Panc1 (cell line): Measurements from ENCODE around the gene MINK1. TPM values are rescaled to one million over a fixed set of nuclear protein-coding genes. Genes with fewer than 3 reads are reported as not detected.
A peak's percentile ranks its signal among the peaks of the same experiment; 100 is the strongest.
"Not testable (repeated sequence)": the region's sequence is repeated elsewhere in the genome, so short reads cannot be mapped to it uniquely, and the experiment has no call there.

Experiments
- ATAC-seq: fragments of 200-7000 bp; cut with Tn5 transposase; 2 replicates; pipeline ENCODE4 v1.9.1; 2020; ENCODE audit warnings: mild to moderate bottlenecking, moderate library complexity
- BruUV-seq: library from RNA; stranded (reverse); fragments of 400-500 nt; replicated peaks from 2 replicates; lab custom pipeline; 2021; lab: Mats Ljungman, UMichigan
- CTCF ChIA-PET: fragments of 300-600 bp; sonication (Branson Sonifier 250); formaldehyde crosslinking; loops from one replicate; lab custom pipeline; 2022; ENCODE audit warnings: antibody characterized with exemption; lab: Charles Lee
- POLR2A ChIA-PET: fragments of 300-600 bp; sonication (Branson Sonifier 250); formaldehyde crosslinking; loops from one replicate; lab custom pipeline; 2022; ENCODE audit warnings: antibody characterized with exemption; lab: Charles Lee
- DNase-seq: peaks from one replicate; pipeline ENCODE4 v3.0.0-alpha.2; 2010; ENCODE audit warnings: low read depth, low spot score
- H3K27ac ChIP-seq: 2 replicates; pipeline ENCODE4 v1.5.1; 2011; ENCODE audit warnings: mild to moderate bottlenecking, low read length, inconsistent platforms
- H3K27me3 ChIP-seq: fragments of 200-500 bp; sonication (Bioruptor generic); 2 replicates; pipeline ENCODE4 v1.6.0; 2014; ENCODE audit warnings: low read length, inconsistent platforms; ENCODE audit not compliant: control insufficient read depth, insufficient read depth
- H3K36me3 ChIP-seq: fragments of 200-500 bp; sonication (Bioruptor generic); 2 replicates; pipeline ENCODE4 v1.5.1; 2014; ENCODE audit warnings: inconsistent platforms, mild to moderate bottlenecking, low read length, moderate library complexity; ENCODE audit not compliant: control insufficient read depth, insufficient read depth
- H3K4me1 ChIP-seq: 2 replicates; pipeline ENCODE4 v1.5.1; 2011; ENCODE audit warnings: inconsistent platforms, mild to moderate bottlenecking, low read length, moderate library complexity; ENCODE audit not compliant: control insufficient read depth, insufficient read depth
- H3K4me3 ChIP-seq, 2 experiments: 2 replicates each; pipeline ENCODE4 v1.5.1; 2011 to 2012; ENCODE audit warnings: low read depth in 2 of 2, low read length in 2 of 2, mild to moderate bottlenecking in 2 of 2, inconsistent platforms in 1 of 2, moderate library complexity in 1 of 2
- H3K9me3 ChIP-seq: fragments of 200-500 bp; sonication (Bioruptor generic); 2 replicates; pipeline ENCODE4 v1.5.1; 2014; ENCODE audit warnings: low read depth, mild to moderate bottlenecking, inconsistent platforms, low read length, moderate library complexity; ENCODE audit not compliant: control insufficient read depth, insufficient read depth
- POLR2AphosphoS5 ChIP-seq: IDR thresholded peaks from 2 replicates; pipeline ENCODE4 v1.6.1; 2012; ENCODE audit warnings: mild to moderate bottlenecking, low read depth, low read length, moderate library complexity
- SIN3A ChIP-seq: IDR thresholded peaks from 2 replicates; pipeline ENCODE4 v1.6.1; 2012; ENCODE audit warnings: low read depth, mild to moderate bottlenecking, low read length, moderate library complexity, borderline replicate concordance; ENCODE audit not compliant: insufficient read depth
- TCF7L2 ChIP-seq: IDR thresholded peaks from 2 replicates; pipeline ENCODE4 v1.6.1; 2011; ENCODE audit warnings: mild to moderate bottlenecking, low read depth, low read length, inconsistent platforms
- in situ Hi-C: cut with HindIII; loops from 2 replicates; pipeline ENCODE4 v1.10.0; 2016; ENCODE audit warnings: low sequenced_read_pairs, low pct_unique_long_range_greater_than_20kb
- intact Hi-C: fragments of 100-400 bp; cut with micrococcal nuclease; formaldehyde crosslinking; loops from one replicate; pipeline ENCODE4 v1.10.0; 2022; ENCODE audit not compliant: unreplicated experiment
- total RNA-seq: library from RNA; stranded (reverse); gene quantifications from one replicate; pipeline ENCODE4 v1.2.1, GENCODE V29; 2021; ENCODE audit not compliant: unreplicated experiment
- TF ChIP-seq, protein P1 (sequence below): fragments of 450-650 bp; IDR thresholded peaks from 2 replicates; pipeline ENCODE4 v1.5.1; 2017; ENCODE audit warnings: mild to moderate bottlenecking
- TF ChIP-seq, protein P2 (sequence below), 2 experiments: IDR thresholded peaks; 2 replicates each; pipeline ENCODE4 v1.6.1; 2011 to 2012; ENCODE audit warnings: low read depth in 2 of 2, control low read depth in 1 of 2, low read length in 1 of 2, mild to moderate bottlenecking in 1 of 2, moderate library complexity in 1 of 2; ENCODE audit not compliant: insufficient read depth in 1 of 2

The MINK1 gene
- total RNA-seq, 1 experiment from 2014 or later: 78.2 TPM

DNA sequence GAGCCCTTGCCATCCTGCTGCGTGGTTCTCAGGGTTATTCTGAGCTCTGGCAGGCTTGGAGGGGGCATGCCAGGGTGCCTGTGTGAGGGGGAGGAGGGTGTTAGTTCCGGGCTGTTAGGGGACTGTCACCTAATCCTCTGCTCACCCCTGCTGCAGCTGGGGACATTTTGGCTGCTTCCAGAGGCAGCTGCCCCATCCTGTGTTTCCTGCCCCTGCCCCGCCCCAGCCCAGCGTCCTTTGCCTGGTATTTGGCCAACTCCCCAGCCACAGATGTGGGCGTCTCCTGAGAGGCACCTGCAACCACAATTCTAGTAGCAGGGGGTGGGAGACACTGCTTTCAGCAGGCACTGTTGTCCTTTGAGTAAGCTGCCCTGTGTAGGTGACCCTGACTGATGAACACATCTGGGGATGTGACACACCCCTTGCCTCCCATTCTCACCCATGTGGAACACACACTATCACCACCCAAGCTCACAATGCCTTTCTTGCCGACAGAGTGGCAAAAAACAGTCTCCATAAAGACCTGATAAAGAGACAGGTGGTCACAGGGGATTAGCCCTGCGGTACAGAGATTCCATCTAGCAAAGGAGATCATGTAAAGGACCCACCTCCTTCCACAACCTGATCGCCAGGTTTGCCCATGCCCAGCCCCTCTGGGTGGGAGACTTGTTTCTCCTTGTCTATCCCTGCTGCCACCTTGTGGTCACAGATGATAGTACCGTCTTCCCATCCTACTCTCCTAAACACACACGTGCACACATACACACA lies 70.1 kb downstream of the MINK1 start, which contains the start of gene CHRNE:
Gene CHRNE (minus strand): TSS at position 48 of the 768 bp plus-strand sequence. CDS start 35 bp downstream, at position 13.
- CTCF ChIA-PET: interaction anchor here (0.5 kb wide), 1 partner anchor 48 kb away, joined by 3 read pairs; no protein-coding TSS in a partner anchor
- intact Hi-C loops: no loop called here
- no peak within 1 kb of the TSS for H3K27ac ChIP-seq

DNA sequence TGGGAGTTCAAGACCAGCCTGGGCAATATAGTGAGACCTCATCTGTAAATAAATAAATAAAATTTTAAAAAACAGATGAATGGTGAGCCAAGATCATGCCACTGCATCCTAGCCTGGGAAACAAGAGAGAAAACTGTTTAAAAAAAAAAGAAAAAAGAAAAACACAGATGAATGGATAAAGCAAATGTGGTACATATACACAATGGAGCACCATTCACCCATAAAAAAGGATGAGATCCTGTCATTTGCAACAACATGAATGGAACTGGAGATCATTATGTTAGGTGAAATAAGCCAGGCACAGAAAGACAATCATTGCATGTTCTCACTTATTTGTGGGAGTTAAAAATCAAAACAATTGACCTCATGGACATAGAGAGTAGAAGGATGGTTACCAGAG lies 73.5 kb downstream of the MINK1 start:
- not testable (repeated sequence) for BruUV-seq
- CTCF ChIA-PET: interaction anchor here (0.6 to 0.7 kb wide), 2 partner anchors 10 to 15 kb away, joined by 3 to 7 read pairs; no protein-coding TSS in a partner anchor
- POLR2A ChIA-PET: interaction anchor here (0.6 kb wide), 1 partner anchor 289 kb away, joined by 10 read pairs; no protein-coding TSS in a partner anchor

More for the DNA sequence above, 70.1 kb downstream of the MINK1 start, which contains the start of gene CHRNE:
- no TSS peak for BruUV-seq
- TF ChIP-seq, protein P1, sequence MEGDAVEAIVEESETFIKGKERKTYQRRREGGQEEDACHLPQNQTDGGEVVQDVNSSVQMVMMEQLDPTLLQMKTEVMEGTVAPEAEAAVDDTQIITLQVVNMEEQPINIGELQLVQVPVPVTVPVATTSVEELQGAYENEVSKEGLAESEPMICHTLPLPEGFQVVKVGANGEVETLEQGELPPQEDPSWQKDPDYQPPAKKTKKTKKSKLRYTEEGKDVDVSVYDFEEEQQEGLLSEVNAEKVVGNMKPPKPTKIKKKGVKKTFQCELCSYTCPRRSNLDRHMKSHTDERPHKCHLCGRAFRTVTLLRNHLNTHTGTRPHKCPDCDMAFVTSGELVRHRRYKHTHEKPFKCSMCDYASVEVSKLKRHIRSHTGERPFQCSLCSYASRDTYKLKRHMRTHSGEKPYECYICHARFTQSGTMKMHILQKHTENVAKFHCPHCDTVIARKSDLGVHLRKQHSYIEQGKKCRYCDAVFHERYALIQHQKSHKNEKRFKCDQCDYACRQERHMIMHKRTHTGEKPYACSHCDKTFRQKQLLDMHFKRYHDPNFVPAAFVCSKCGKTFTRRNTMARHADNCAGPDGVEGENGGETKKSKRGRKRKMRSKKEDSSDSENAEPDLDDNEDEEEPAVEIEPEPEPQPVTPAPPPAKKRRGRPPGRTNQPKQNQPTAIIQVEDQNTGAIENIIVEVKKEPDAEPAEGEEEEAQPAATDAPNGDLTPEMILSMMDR: peak; percentile 89
- no peak for TF ChIP-seq POLR2AphosphoS5
- in situ Hi-C loops: no loop called here
- DNase-seq (peak; percentile 71), ATAC-seq (peak; percentile 74)
- Histone ChIP-seq H3K27me3 (no peaks in the 10 kb centered on the region), H3K9me3 (no peaks in the 10 kb centered on the region), H3K36me3 (no peaks in the 10 kb centered on the region), H3K4me1 (peaks cover 1% of the 10 kb centered on the region), H3K4me3 (no peak within 1 kb of the TSS; a peak in 1 of 4 replicates)
- POLR2A ChIA-PET: no interaction called here

DNA sequence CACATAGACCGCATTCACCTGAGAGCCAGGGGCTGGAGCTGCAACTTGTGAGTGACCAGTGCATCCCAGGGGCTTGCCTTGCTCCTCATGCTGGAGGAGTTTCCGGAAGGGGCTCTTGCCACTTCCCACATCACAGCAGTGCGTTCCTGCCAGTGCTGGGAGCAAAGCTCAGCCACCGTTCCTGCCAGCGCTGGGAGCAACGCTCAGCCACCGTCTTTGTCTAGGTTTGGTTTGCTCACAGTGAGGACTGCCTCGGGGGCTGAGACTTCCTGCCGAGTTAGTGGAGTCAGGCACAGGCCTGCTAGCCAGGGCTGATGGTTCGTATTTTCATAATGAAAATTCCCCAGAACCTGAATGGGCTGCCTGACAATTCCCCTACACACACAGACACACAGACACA lies 75.2 kb downstream of the MINK1 start:
- ATAC-seq: peak; percentile 65
- H3K4me3 ChIP-seq: no peak overlapping the region
- no peaks in the 10 kb centered on the region for H3K9me3 ChIP-seq
- peak overlapping the region; percentile 34; the same call in 1 of the 2 replicates for H3K27ac ChIP-seq
- intact Hi-C loops: no loop called here
- no peaks in the 10 kb centered on the region for H3K36me3 ChIP-seq
- BruUV-seq: no TSS peak
- no peaks in the 10 kb centered on the region for H3K27me3 ChIP-seq
- CTCF ChIA-PET: interaction anchor here (0.6 to 1.1 kb wide), 2 partner anchors 9 to 27 kb away, joined by 3 to 4 read pairs; partner anchors contain the start of gene C17orf107
- H3K4me1 ChIP-seq: peaks cover 8% of the 10 kb centered on the region; the same call in 1 of the 2 replicates
- in situ Hi-C loops: no loop called here
- no peak for DNase-seq
- no peak for TF ChIP-seq POLR2AphosphoS5
- no peak for TF ChIP-seq SIN3A
- TF ChIP-seq, protein P1: no peak
- TF ChIP-seq, protein P2, sequence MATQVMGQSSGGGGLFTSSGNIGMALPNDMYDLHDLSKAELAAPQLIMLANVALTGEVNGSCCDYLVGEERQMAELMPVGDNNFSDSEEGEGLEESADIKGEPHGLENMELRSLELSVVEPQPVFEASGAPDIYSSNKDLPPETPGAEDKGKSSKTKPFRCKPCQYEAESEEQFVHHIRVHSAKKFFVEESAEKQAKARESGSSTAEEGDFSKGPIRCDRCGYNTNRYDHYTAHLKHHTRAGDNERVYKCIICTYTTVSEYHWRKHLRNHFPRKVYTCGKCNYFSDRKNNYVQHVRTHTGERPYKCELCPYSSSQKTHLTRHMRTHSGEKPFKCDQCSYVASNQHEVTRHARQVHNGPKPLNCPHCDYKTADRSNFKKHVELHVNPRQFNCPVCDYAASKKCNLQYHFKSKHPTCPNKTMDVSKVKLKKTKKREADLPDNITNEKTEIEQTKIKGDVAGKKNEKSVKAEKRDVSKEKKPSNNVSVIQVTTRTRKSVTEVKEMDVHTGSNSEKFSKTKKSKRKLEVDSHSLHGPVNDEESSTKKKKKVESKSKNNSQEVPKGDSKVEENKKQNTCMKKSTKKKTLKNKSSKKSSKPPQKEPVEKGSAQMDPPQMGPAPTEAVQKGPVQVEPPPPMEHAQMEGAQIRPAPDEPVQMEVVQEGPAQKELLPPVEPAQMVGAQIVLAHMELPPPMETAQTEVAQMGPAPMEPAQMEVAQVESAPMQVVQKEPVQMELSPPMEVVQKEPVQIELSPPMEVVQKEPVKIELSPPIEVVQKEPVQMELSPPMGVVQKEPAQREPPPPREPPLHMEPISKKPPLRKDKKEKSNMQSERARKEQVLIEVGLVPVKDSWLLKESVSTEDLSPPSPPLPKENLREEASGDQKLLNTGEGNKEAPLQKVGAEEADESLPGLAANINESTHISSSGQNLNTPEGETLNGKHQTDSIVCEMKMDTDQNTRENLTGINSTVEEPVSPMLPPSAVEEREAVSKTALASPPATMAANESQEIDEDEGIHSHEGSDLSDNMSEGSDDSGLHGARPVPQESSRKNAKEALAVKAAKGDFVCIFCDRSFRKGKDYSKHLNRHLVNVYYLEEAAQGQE (IDR thresholded peaks at IDR 0.05; ENCODE audit: insufficient read depth in 1 of 2, low read depth in 2 of 2, low read length in 1 of 2): no peak
- TF ChIP-seq TCF7L2: no peak
- POLR2A ChIA-PET: no interaction called here

More for the DNA sequence above, 73.5 kb downstream of the MINK1 start:
- H3K36me3 ChIP-seq, ATAC-seq, H3K27ac ChIP-seq, H3K4me3 ChIP-seq, H3K9me3 ChIP-seq, DNase-seq, in situ Hi-C loops, H3K27me3 ChIP-seq, H3K4me1 ChIP-seq, intact Hi-C loops: not testable (repeated sequence)
